ENCODE data around the gene CYBB. TPM values are rescaled to one million over a fixed set of nuclear protein-coding genes. Genes with fewer than 3 reads are reported as not detected.

CYBB gene
- total RNA-seq, 2 donors from 2014 or later: 7.2 to 7.9 TPM

DNA sequence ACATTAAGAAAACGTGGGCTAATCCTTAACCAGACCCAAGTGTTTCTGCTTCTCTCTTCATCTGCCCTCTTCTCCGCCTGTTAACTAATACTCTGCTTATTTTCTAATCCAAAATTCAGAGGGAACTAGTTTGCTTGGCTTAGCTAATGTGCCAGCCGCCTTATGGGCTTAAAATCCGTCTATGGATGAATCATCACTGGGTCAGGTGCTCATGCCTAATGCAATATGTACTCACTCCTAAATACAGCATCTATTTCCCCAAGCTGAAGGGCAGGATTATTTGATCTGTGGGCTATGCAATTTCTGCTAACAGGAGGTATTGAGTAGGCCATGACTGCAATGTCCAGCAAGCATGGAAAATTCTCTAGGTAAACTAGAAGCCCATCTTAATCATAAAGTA lies 55.1 kb downstream of the CYBB start:
- intact Hi-C loops (cut with DNase I): no loop called here
- Histone ChIP-seq H3K9me3 (no peaks in the 10 kb centered on the region), H3K4me3 (no peak overlapping the region), H3K36me3 (no peaks in the 10 kb centered on the region), H3K27me3 (replicated peaks; ENCODE audit: insufficient read depth) (no peaks in the 10 kb centered on the region), H3K4me1 (replicated peaks) (no peaks in the 10 kb centered on the region), H3K27ac (no peak overlapping the region)
- TF ChIP-seq CTCF (IDR thresholded peaks at IDR 0.05) (no peak), POLR2AphosphoS5 (IDR thresholded peaks at IDR 0.05) (no peak), POLR2A (IDR thresholded peaks at IDR 0.05) (no peak)
- 87% methylated on average over 4 of the region's 4 CpGs for WGBS
- DNase-seq (ENCODE audit: low spot score): no peak

- H3K9me3 ChIP-seq: no peaks in the 10 kb centered on the region
- WGBS: 88% methylated on average over 3 of the region's 3 CpGs
- H3K36me3 ChIP-seq: no peaks in the 10 kb centered on the region
- no peak for TF ChIP-seq CTCF (IDR thresholded peaks at IDR 0.05)
- no peak for TF ChIP-seq POLR2A (IDR thresholded peaks at IDR 0.05)
- intact Hi-C loops (cut with DNase I): no loop called here
- no peak overlapping the region for H3K27ac ChIP-seq
- H3K4me3 ChIP-seq: no peak overlapping the region
- DNase-seq (ENCODE audit: low spot score): no peak
- H3K27me3 ChIP-seq (replicated peaks; ENCODE audit: insufficient read depth): no peaks in the 10 kb centered on the region
- no peaks in the 10 kb centered on the region for H3K4me1 ChIP-seq (replicated peaks)
Measured at GRCh38 chrX:37840931-37841330, 61.1 kb downstream of the CYBB start.

GRCh38 chrX:37844622-37845021 lies 64.8 kb downstream of the CYBB start:
- TF ChIP-seq POLR2AphosphoS5 (IDR thresholded peaks at IDR 0.05) (no peak), POLR2A (IDR thresholded peaks at IDR 0.05) (no peak)
- Histone ChIP-seq H3K36me3 (no peaks in the 10 kb centered on the region), H3K27ac (no peak overlapping the region), H3K4me3 (no peak overlapping the region), H3K27me3 (replicated peaks; ENCODE audit: insufficient read depth) (no peaks in the 10 kb centered on the region), H3K4me1 (replicated peaks) (no peaks in the 10 kb centered on the region), H3K9me3 (no peaks in the 10 kb centered on the region)
- DNase-seq (ENCODE audit: low spot score): no peak
- intact Hi-C loops (cut with DNase I): loop anchor here (5.0 kb wide), 1 partner anchor 157 kb away; the partner anchor contains the start of gene XK

GRCh38 chrX:37846141-37846540 lies 66.3 kb downstream of the CYBB start:
- WGBS: 55% methylated on average over 3 of the region's 3 CpGs
- no peak for TF ChIP-seq CTCF (IDR thresholded peaks at IDR 0.05)
- no peak for TF ChIP-seq POLR2A (IDR thresholded peaks at IDR 0.05)
- TF ChIP-seq POLR2AphosphoS5 (IDR thresholded peaks at IDR 0.05): no peak
- Histone ChIP-seq H3K36me3 (no peaks in the 10 kb centered on the region), H3K9me3 (no peaks in the 10 kb centered on the region), H3K4me1 (replicated peaks) (no peaks in the 10 kb centered on the region), H3K4me3 (no peak overlapping the region), H3K27me3 (replicated peaks; ENCODE audit: insufficient read depth) (no peaks in the 10 kb centered on the region), H3K27ac (no peak overlapping the region)
- intact Hi-C loops (cut with DNase I): loop anchor here (5.0 kb wide), 1 partner anchor 159 kb away; the partner anchor contains the start of gene XK
- DNase-seq (ENCODE audit: low spot score): no peak

GRCh38 chrX:37846558-37846933 lies 66.7 kb downstream of the CYBB start:
- DNase-seq (ENCODE audit: low spot score): no peak
- Histone ChIP-seq H3K4me1 (replicated peaks) (no peaks in the 10 kb centered on the region), H3K9me3 (no peaks in the 10 kb centered on the region), H3K27me3 (replicated peaks; ENCODE audit: insufficient read depth) (no peaks in the 10 kb centered on the region), H3K36me3 (no peaks in the 10 kb centered on the region), H3K27ac (peak overlapping the region; percentile 79 to 88), H3K4me3 (peak overlapping the region; percentile 59 to 64)
- TF ChIP-seq POLR2AphosphoS5 (IDR thresholded peaks at IDR 0.05) (no peak), CTCF (IDR thresholded peaks at IDR 0.05) (no peak), POLR2A (IDR thresholded peaks at IDR 0.05) (no peak)
- intact Hi-C loops (cut with DNase I): loop anchor here (5.0 kb wide), 1 partner anchor 159 kb away; the partner anchor contains the start of gene XK
- WGBS: 12% methylated on average over 1 of the region's 1 CpG
